Measurements from ENCODE around the gene KCTD4.

Gene KCTD4

DNA sequence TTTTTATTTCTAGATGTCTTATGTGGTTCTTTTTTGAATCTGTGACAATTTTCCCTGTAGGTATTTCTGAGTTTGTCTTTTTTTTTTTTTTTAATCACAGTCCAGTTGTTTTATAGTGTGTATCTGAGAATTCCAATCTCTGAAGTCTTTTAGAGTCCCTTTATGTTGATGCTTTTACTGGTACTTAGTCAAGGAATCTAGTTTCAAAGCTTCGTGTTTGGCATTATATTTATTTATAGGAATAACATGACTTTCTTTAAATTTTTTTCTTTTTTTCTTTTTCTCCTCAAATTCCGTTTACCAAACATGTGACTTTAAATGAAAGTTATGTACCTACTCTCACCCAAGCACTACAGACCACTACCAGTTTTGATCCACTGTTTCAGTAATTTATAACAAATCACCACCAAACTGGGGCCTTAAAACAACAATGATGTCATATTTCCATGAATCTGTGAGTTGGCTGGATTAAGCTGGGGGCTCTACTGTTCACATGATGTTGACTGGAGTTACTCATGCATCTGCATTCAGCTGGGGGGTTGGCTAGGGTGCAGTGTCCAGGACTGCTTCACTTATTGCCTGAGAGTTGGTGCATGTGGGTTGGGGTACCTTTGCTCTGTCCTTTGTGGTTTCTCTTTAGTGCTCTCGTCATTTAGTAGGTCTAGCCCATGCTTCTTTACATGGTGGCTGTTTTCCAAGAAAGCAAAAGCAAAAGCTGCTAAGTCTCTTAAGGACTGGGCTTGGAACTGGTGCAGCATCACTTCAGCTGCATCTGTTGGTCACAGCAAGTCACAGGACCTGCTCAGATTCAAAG is 22.3 kb downstream of the KCTD4 start (continued):
- TF ChIP-seq, protein P1, sequence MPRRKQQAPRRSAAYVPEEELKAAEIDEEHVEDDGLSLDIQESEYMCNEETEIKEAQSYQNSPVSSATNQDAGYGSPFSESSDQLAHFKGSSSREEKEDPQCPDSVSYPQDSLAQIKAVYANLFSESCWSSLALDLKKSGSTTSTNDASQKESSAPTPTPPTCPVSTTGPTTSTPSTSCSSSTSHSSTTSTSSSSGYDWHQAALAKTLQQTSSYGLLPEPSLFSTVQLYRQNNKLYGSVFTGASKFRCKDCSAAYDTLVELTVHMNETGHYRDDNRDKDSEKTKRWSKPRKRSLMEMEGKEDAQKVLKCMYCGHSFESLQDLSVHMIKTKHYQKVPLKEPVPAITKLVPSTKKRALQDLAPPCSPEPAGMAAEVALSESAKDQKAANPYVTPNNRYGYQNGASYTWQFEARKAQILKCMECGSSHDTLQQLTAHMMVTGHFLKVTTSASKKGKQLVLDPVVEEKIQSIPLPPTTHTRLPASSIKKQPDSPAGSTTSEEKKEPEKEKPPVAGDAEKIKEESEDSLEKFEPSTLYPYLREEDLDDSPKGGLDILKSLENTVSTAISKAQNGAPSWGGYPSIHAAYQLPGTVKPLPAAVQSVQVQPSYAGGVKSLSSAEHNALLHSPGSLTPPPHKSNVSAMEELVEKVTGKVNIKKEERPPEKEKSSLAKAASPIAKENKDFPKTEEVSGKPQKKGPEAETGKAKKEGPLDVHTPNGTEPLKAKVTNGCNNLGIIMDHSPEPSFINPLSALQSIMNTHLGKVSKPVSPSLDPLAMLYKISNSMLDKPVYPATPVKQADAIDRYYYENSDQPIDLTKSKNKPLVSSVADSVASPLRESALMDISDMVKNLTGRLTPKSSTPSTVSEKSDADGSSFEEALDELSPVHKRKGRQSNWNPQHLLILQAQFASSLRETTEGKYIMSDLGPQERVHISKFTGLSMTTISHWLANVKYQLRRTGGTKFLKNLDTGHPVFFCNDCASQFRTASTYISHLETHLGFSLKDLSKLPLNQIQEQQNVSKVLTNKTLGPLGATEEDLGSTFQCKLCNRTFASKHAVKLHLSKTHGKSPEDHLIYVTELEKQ (tag by site-specific recombination; IDR thresholded peaks at IDR 0.05; ENCODE audit: borderline replicate concordance), result peak; percentile 89; the same call in 1 of the 2 replicates
- TF ChIP-seq SCRT1 (tag by site-specific recombination; IDR thresholded peaks at IDR 0.05; ENCODE audit: borderline replicate concordance), result 0 out of 2 replicates have a peak, but pooled peaks have one; percentile 21
- no peak for TF ChIP-seq ZNF621 (tag by site-specific recombination; IDR thresholded peaks at IDR 0.05)
- peak; percentile 71 for TF ChIP-seq WT1 (tag by site-specific recombination; IDR thresholded peaks at IDR 0.05)
- peak; percentile 62 for TF ChIP-seq BCL11A (tag by site-specific recombination; IDR thresholded peaks at IDR 0.05; ENCODE audit: low read depth)
- TF ChIP-seq ZNF335 (tag by site-specific recombination; conservative IDR thresholded peaks at IDR 0.05), result peak; percentile 96
- TF ChIP-seq, protein P2, sequence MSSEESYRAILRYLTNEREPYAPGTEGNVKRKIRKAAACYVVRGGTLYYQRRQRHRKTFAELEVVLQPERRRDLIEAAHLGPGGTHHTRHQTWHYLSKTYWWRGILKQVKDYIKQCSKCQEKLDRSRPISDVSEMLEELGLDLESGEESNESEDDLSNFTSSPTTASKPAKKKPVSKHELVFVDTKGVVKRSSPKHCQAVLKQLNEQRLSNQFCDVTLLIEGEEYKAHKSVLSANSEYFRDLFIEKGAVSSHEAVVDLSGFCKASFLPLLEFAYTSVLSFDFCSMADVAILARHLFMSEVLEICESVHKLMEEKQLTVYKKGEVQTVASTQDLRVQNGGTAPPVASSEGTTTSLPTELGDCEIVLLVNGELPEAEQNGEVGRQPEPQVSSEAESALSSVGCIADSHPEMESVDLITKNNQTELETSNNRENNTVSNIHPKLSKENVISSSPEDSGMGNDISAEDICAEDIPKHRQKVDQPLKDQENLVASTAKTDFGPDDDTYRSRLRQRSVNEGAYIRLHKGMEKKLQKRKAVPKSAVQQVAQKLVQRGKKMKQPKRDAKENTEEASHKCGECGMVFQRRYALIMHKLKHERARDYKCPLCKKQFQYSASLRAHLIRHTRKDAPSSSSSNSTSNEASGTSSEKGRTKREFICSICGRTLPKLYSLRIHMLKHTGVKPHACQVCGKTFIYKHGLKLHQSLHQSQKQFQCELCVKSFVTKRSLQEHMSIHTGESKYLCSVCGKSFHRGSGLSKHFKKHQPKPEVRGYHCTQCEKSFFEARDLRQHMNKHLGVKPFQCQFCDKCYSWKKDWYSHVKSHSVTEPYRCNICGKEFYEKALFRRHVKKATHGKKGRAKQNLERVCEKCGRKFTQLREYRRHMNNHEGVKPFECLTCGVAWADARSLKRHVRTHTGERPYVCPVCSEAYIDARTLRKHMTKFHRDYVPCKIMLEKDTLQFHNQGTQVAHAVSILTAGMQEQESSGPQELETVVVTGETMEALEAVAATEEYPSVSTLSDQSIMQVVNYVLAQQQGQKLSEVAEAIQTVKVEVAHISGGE (tag by site-specific recombination; conservative IDR thresholded peaks at IDR 0.05; ENCODE audit: low read depth), result no peak
- TF ChIP-seq PRDM10 (tag by site-specific recombination; IDR thresholded peaks at IDR 0.05), result peak; percentile 49; the same call in 1 of the 2 replicates
- TF ChIP-seq ZNF10 (tag by site-specific recombination; IDR thresholded peaks at IDR 0.05), result peak; percentile 42; the same call in 1 of the 2 replicates
- no peak for TF ChIP-seq KLF1 (tag by site-specific recombination; IDR thresholded peaks at IDR 0.05)
- peak; percentile 83 for TF ChIP-seq ZNF843 (tag by site-specific recombination; IDR thresholded peaks at IDR 0.05)
- no peak for TF ChIP-seq ZNF596 (tag by site-specific recombination; IDR thresholded peaks at IDR 0.05)
- TF ChIP-seq GLIS2 (tag by site-specific recombination; IDR thresholded peaks at IDR 0.05), result peak; percentile 55; the same call in 1 of the 2 replicates
- TF ChIP-seq ZNF677 (tag by site-specific recombination; IDR thresholded peaks at IDR 0.05), result no peak
- TF ChIP-seq ZNF610 (tag by site-specific recombination; IDR thresholded peaks at IDR 0.05; ENCODE audit: borderline replicate concordance), result 0 out of 2 replicates have a peak, but pooled peaks have one; percentile 38
- peak; percentile 78; the same call in 1 of the 2 replicates for TF ChIP-seq ZNF18 (tag by site-specific recombination; IDR thresholded peaks at IDR 0.05)
- peak; percentile 77 for TF ChIP-seq KLF17 (tag by site-specific recombination; IDR thresholded peaks at IDR 0.05)
- no peak for TF ChIP-seq ZNF292 (tag by site-specific recombination; IDR thresholded peaks at IDR 0.05; ENCODE audit: borderline replicate concordance, low read depth)
- TF ChIP-seq ZNF155 (tag by site-specific recombination; IDR thresholded peaks at IDR 0.05), result no peak
- TF ChIP-seq, protein P3, sequence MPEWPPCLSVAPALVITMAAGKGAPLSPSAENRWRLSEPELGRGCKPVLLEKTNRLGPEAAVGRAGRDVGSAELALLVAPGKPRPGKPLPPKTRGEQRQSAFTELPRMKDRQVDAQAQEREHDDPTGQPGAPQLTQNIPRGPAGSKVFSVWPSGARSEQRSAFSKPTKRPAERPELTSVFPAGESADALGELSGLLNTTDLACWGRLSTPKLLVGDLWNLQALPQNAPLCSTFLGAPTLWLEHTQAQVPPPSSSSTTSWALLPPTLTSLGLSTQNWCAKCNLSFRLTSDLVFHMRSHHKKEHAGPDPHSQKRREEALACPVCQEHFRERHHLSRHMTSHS (tag by site-specific recombination; IDR thresholded peaks at IDR 0.05), result no peak
- TF ChIP-seq ZNF791 (tag by site-specific recombination; IDR thresholded peaks at IDR 0.05), result no peak
- TF ChIP-seq ZNF391 (tag by site-specific recombination; IDR thresholded peaks at IDR 0.05; ENCODE audit: borderline replicate concordance, low read depth), result peak; percentile 69
- TF ChIP-seq ZFHX2 (tag by site-specific recombination; conservative IDR thresholded peaks at IDR 0.05), result no peak
- no peak for TF ChIP-seq SP3 (tag by site-specific recombination; IDR thresholded peaks at IDR 0.05)
